Endothelial cell of umbilical vein (primary cell): ENCODE results near the gene C2orf69. TPM values are rescaled to one million over a fixed set of nuclear protein-coding genes. Genes with fewer than 3 reads are reported as not detected.

Source experiments
- polyA plus RNA-seq, 4 experiments: library from polyadenylated mRNA; depleted of rRNA in 3 of 4; stranded (reverse) in 3 of 4; unstranded in 1 of 4; fragments of >200 nt; gene quantifications; 2 replicates each; pipeline versions ENCODE4 v1.2.1 to v1.2.3, GENCODE V29; 2011 to 2012; ENCODE audit warnings: missing spikeins in 1 of 4
- small RNA-seq: library from RNA; depleted of rRNA; stranded (forward); fragments of <200 nt; gene quantifications from one replicate; pipeline ENCODE3, GENCODE V24; 2012; ENCODE audit warnings: low replicate concordance, low read depth; ENCODE audit not compliant: insufficient read depth, insufficient read length
- total RNA-seq: library from RNA; stranded (reverse); gene quantifications from 2 replicates; pipeline ENCODE4 v1.2.3, GENCODE V29; 2021

C2orf69 gene
- total and polyA plus RNA-seq, 2 donors (not counting 3 experiments of a cell fraction or from before 2014, with no cell fraction given): 1.7 to 12.9 TPM

Small RNAs within 50 kb of the gene (small RNA-seq; reads per million reads assigned to genes)
- gene AC108032.1 (not detected), gene RN7SL717P (not detected)

Other genes starting within 250 kb of the C2orf69 start
- 0.27 and 0.65 TPM in 2 replicates for gene FTCDNL1, start 60.1 kb upstream of the C2orf69 start, total RNA-seq
- 0.05 and 0.19 TPM in 2 replicates for gene FTCDNL1, start 60.1 kb upstream of the C2orf69 start, polyA plus RNA-seq
- gene TYW5, start 44.2 kb downstream of the C2orf69 start, total RNA-seq: 8.5 and 8.9 TPM in 2 replicates
- 1.7 and 2.6 TPM in 2 replicates for gene TYW5, start 44.2 kb downstream of the C2orf69 start, polyA plus RNA-seq
- 17.7 and 17.9 TPM in 2 replicates for gene MAIP1, start 44.3 kb downstream of the C2orf69 start, total RNA-seq
- gene MAIP1, start 44.3 kb downstream of the C2orf69 start, polyA plus RNA-seq: 12.0 and 14.4 TPM in 2 replicates